Measurements from ENCODE around the gene SHISA8. TPM values are rescaled to one million over a fixed set of nuclear protein-coding genes. Genes with fewer than 3 reads are reported as not detected.

Gene SHISA8
- total and polyA plus RNA-seq, 2 of the 13 experiments (the other 11 are each of a cell fraction or from before 2014, with no cell fraction given) = not detected

DNA sequence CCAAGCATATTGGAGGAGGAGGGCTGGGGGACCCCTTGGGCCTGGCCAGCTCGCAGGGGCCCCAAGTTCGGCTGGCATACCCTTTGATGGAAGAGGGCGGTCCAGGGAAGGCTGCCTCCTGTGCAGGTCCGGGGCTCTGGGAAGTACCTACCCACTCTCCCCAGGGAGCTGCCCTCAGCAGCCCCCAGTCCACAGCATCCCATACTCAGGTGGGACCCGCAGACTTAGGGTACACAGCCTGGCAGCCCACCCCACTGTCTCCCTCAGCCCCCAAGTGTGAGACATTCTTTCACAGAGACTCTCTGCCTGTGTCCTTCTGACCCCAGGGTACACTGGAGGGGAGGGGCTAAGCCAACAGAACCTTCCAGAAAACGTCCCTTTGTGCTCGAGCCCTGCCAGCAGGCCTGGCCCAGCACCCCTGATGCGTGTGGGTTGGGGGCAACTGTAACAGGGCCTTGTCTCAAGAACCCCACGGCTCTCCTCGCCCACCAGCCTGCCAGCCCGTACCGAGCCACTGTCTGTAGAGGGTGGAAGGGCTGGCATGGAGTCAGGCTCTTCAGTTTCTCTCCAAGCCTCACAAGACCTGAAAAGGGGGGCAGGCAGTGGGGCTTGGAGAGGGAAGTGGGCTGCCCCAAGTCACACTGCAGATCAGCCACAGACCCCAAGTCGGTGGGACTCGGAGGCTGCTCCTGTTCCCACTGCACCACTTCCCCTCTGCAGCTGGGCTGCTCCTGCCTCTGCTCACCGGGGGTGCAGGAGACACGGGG, 18.7 kb upstream of the SHISA8 start:
- H3K4me3 ChIP-seq (replicated peaks in 1 of 3; ENCODE audit: insufficient read depth in 1 of 3, low read depth in 2 of 3, low read length in 3 of 3) = no peak overlapping the region
- FAIRE-seq (no peak), DNase-seq (ENCODE audit: low spot score) (no peak), ATAC-seq (no peak)
- H3K9me3 ChIP-seq (ENCODE audit: low read length) = no peaks in the 10 kb centered on the region
- no peak overlapping the region for H3K9ac ChIP-seq (ENCODE audit: insufficient read depth, low read depth, low read length)
- ChIA-PET CTCF (ENCODE audit: low intra/inter-chr PET ratio, low total read pairs) (no interaction called here), POLR2A (no interaction called here)
- no peaks in the 10 kb centered on the region for H3K79me2 ChIP-seq (ENCODE audit: insufficient read depth, low read length)
- in situ Hi-C loops (cut with HindIII; ENCODE audit: extremely low pct_ligation_motif_present, low pct_unique_long_range_greater_than_20kb) (no loop called here), intact Hi-C loops (cut with micrococcal nuclease; ENCODE audit: unreplicated experiment) (no loop called here)
- 100% methylated on average over 6 of the region's 16 CpGs for WGBS (ENCODE audit: low lambda C conversion rate)
- H4K20me1 ChIP-seq (ENCODE audit: insufficient read depth, low read length) = no peaks in the 10 kb centered on the region
- H3K27ac ChIP-seq (ENCODE audit: extremely low read length, insufficient read depth, low read length) = no peak overlapping the region
- no peak overlapping the region for H2AFZ ChIP-seq (ENCODE audit: low read length)
- BruUV-seq (replicated peaks) = no TSS peak
- no peaks in the 10 kb centered on the region for H3K27me3 ChIP-seq (ENCODE audit: control insufficient read depth in 1 of 2, insufficient read depth in 2 of 2, low read length in 2 of 2)
- H3K4me1 ChIP-seq (ENCODE audit: insufficient read depth, low read length) = no peaks in the 10 kb centered on the region
- peaks cover 2 to 9% of the 10 kb centered on the region in 2 experiments; a peak in 3 of 5 replicates for H3K36me3 ChIP-seq (replicated peaks in 1 of 2; ENCODE audit: control insufficient read depth in 1 of 2, insufficient read depth in 2 of 2, low read length in 2 of 2)
- no peak overlapping the region for H3K4me2 ChIP-seq (ENCODE audit: low read depth, low read length)
- TF ChIP-seq SMYD3 (CRISPR knock-in tag; IDR thresholded peaks at IDR 0.05) = no peak
- TF ChIP-seq ESRRA (CRISPR knock-in tag; IDR thresholded peaks at IDR 0.05; ENCODE audit: low read depth) = no peak
- no peak for TF ChIP-seq ATM (IDR thresholded peaks at IDR 0.05; ENCODE audit: borderline replicate concordance)
- TF ChIP-seq JUNB (CRISPR knock-in tag; IDR thresholded peaks at IDR 0.05; ENCODE audit: borderline replicate concordance) = no peak
- TF ChIP-seq, protein P1, sequence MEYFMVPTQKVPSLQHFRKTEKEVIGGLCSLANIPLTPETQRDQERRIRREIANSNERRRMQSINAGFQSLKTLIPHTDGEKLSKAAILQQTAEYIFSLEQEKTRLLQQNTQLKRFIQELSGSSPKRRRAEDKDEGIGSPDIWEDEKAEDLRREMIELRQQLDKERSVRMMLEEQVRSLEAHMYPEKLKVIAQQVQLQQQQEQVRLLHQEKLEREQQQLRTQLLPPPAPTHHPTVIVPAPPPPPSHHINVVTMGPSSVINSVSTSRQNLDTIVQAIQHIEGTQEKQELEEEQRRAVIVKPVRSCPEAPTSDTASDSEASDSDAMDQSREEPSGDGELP (IDR thresholded peaks at IDR 0.05; ENCODE audit: borderline replicate concordance, low read depth) = no peak
- no peak for TF ChIP-seq DMAP1 (CRISPR knock-in tag; IDR thresholded peaks at IDR 0.05)
- TF ChIP-seq AGO1 (IDR thresholded peaks at IDR 0.05; ENCODE audit: low read depth, low read length, poor library complexity, severe bottlenecking) = peak; percentile 10
- TF ChIP-seq ZNF256 (CRISPR knock-in tag; conservative IDR thresholded peaks at IDR 0.05) = no peak
- TF ChIP-seq ATF7 (IDR thresholded peaks at IDR 0.05) = no peak
- TF ChIP-seq ATF7 (CRISPR knock-in tag; IDR thresholded peaks at IDR 0.05) = no peak
- TF ChIP-seq NKX3-1 (CRISPR knock-in tag; IDR thresholded peaks at IDR 0.05) = no peak
- TF ChIP-seq, protein P2, sequence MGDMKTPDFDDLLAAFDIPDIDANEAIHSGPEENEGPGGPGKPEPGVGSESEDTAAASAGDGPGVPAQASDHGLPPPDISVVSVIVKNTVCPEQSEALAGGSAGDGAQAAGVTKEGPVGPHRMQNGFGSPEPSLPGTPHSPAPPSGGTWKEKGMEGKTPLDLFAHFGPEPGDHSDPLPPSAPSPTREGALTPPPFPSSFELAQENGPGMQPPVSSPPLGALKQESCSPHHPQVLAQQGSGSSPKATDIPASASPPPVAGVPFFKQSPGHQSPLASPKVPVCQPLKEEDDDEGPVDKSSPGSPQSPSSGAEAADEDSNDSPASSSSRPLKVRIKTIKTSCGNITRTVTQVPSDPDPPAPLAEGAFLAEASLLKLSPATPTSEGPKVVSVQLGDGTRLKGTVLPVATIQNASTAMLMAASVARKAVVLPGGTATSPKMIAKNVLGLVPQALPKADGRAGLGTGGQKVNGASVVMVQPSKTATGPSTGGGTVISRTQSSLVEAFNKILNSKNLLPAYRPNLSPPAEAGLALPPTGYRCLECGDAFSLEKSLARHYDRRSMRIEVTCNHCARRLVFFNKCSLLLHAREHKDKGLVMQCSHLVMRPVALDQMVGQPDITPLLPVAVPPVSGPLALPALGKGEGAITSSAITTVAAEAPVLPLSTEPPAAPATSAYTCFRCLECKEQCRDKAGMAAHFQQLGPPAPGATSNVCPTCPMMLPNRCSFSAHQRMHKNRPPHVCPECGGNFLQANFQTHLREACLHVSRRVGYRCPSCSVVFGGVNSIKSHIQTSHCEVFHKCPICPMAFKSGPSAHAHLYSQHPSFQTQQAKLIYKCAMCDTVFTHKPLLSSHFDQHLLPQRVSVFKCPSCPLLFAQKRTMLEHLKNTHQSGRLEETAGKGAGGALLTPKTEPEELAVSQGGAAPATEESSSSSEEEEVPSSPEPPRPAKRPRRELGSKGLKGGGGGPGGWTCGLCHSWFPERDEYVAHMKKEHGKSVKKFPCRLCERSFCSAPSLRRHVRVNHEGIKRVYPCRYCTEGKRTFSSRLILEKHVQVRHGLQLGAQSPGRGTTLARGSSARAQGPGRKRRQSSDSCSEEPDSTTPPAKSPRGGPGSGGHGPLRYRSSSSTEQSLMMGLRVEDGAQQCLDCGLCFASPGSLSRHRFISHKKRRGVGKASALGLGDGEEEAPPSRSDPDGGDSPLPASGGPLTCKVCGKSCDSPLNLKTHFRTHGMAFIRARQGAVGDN (CRISPR knock-in tag; IDR thresholded peaks at IDR 0.05) = peak; percentile 13; the same call in 1 of the 2 replicates
- no peak for TF ChIP-seq SP140L (CRISPR knock-in tag; IDR thresholded peaks at IDR 0.05; ENCODE audit: borderline replicate concordance)
- TF ChIP-seq JDP2 (CRISPR knock-in tag; IDR thresholded peaks at IDR 0.05; ENCODE audit: borderline replicate concordance) = no peak
- TF ChIP-seq PHF5A (CRISPR knock-in tag; IDR thresholded peaks at IDR 0.05; ENCODE audit: low read depth, unreplicated experiment) = no peak
- no peak for TF ChIP-seq TAF1 (CRISPR knock-in tag; IDR thresholded peaks at IDR 0.05)
- no peak for TF ChIP-seq SRSF4 (IDR thresholded peaks at IDR 0.05; ENCODE audit: low read depth, low read length, poor library complexity, severe bottlenecking)
- no peak for TF ChIP-seq NFIC (IDR thresholded peaks at IDR 0.05; ENCODE audit: low read length)
- no peak for TF ChIP-seq ARHGAP35 (CRISPR knock-in tag; IDR thresholded peaks at IDR 0.05; ENCODE audit: borderline replicate concordance)
- no peak for TF ChIP-seq ZNF446 (CRISPR knock-in tag; IDR thresholded peaks at IDR 0.05)
- no peak for TF ChIP-seq BRCA1 (CRISPR knock-in tag; IDR thresholded peaks at IDR 0.05)
- TF ChIP-seq ZNF264 (CRISPR knock-in tag; IDR thresholded peaks at IDR 0.05) = no peak
- no peak for TF ChIP-seq ZNF260 (CRISPR knock-in tag; IDR thresholded peaks at IDR 0.05; ENCODE audit: borderline replicate concordance, low read depth)

All from HepG2 (cell line).